MV-4-11 (cell line): ENCODE results near the gene TCEANC.
"Not testable (repeated sequence)": the region's sequence is repeated elsewhere in the genome, so short reads cannot be mapped to it uniquely, and the experiment has no call there.

ENCODE experiments used
- DNase-seq: peaks from one replicate; lab custom pipeline; 2025; lab: John Stamatoyannopoulos, UW

The TCEANC gene

GRCh38 chrX:13652850-13653693 is at the start of gene TCEANC:
Gene TCEANC, plus strand, starts transcription at chrX:13653141. Its CDS starts 9,368 bp downstream, at chrX:13662509.
- peak; percentile 94 for DNase-seq

- no peak for DNase-seq
These were observed 47.3 kb upstream of the TCEANC start for GRCh38 chrX:13605611-13606010.

- DNase-seq, result no peak
These were observed 45.5 kb upstream of the TCEANC start for GRCh38 chrX:13607331-13607995.

- no peak for DNase-seq
These were observed 45.0 kb upstream of the TCEANC start for GRCh38 chrX:13607996-13608365.

- DNase-seq, result no peak
These were observed 38.8 kb upstream of the TCEANC start for GRCh38 chrX:13614154-13614553.

- DNase-seq, result no peak
These were observed 32.7 kb upstream of the TCEANC start for GRCh38 chrX:13620207-13620606.

GRCh38 chrX:13622401-13622964 is 30.5 kb upstream of the TCEANC start:
- DNase-seq, result no peak

- DNase-seq, result no peak
These were observed 25.6 kb upstream of the TCEANC start for GRCh38 chrX:13627306-13627705.

GRCh38 chrX:13637224-13637623 is 15.7 kb upstream of the TCEANC start:
- not testable (repeated sequence) for DNase-seq

GRCh38 chrX:13638021-13638420 is 14.9 kb upstream of the TCEANC start:
- DNase-seq, result no peak

GRCh38 chrX:13638826-13639225 is 14.1 kb upstream of the TCEANC start:
- DNase-seq, result no peak

GRCh38 chrX:13641684-13642083 is 11.3 kb upstream of the TCEANC start:
- DNase-seq, result not testable (repeated sequence)

GRCh38 chrX:13645464-13646153 is 7.3 kb upstream of the TCEANC start:
- no peak for DNase-seq

- DNase-seq, result peak; percentile 15
These were observed 6.8 kb upstream of the TCEANC start for GRCh38 chrX:13646154-13646549.

GRCh38 chrX:13647709-13648212 is 5.2 kb upstream of the TCEANC start:
- DNase-seq, result peak; percentile 95

- peak; percentile 55 for DNase-seq
These were observed 4.6 kb upstream of the TCEANC start for GRCh38 chrX:13648336-13648735.

- DNase-seq, result no peak
These were observed 3.1 kb upstream of the TCEANC start for GRCh38 chrX:13649838-13650237.

- DNase-seq, result no peak
These were observed 2.6 kb upstream of the TCEANC start for GRCh38 chrX:13650318-13650717.

GRCh38 chrX:13651150-13651549 is 1.8 kb upstream of the TCEANC start:
- no peak for DNase-seq

- peak; percentile 11 for DNase-seq
These were observed 601 bp upstream of the TCEANC start for GRCh38 chrX:13652287-13652793.

- no peak for DNase-seq
These were observed 1.2 kb downstream of the TCEANC start for GRCh38 chrX:13654116-13654515.

- DNase-seq, result no peak
These were observed 2.7 kb downstream of the TCEANC start for GRCh38 chrX:13655674-13656073.
